Measurements from ENCODE around the gene REEP5.

REEP5 gene

DNA sequence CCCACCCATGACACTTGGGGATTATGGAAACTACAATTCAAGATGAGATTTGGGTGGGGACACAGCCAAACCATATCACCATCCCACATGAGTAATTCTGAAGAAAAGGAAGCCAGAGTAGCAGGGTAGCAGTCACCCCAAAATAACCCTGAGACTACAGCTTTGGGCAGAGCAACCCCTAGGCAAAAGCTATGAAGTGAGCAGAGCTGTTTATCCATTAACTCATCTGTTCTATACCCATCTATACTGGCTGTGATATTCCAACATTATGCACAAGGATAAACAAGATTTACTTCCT lies 12.3 kb upstream of the REEP5 start:
- H3K4me3 ChIP-seq (ENCODE audit: low read depth, low read length): no peak overlapping the region
- DNase-seq (ENCODE audit: low read depth): no peak
- no peak for TF ChIP-seq POLR2A (IDR thresholded peaks at IDR 0.05; ENCODE audit: extremely low read depth, insufficient read length)
- TF ChIP-seq, protein P1, sequence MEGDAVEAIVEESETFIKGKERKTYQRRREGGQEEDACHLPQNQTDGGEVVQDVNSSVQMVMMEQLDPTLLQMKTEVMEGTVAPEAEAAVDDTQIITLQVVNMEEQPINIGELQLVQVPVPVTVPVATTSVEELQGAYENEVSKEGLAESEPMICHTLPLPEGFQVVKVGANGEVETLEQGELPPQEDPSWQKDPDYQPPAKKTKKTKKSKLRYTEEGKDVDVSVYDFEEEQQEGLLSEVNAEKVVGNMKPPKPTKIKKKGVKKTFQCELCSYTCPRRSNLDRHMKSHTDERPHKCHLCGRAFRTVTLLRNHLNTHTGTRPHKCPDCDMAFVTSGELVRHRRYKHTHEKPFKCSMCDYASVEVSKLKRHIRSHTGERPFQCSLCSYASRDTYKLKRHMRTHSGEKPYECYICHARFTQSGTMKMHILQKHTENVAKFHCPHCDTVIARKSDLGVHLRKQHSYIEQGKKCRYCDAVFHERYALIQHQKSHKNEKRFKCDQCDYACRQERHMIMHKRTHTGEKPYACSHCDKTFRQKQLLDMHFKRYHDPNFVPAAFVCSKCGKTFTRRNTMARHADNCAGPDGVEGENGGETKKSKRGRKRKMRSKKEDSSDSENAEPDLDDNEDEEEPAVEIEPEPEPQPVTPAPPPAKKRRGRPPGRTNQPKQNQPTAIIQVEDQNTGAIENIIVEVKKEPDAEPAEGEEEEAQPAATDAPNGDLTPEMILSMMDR (IDR thresholded peaks at IDR 0.05; ENCODE audit: low read depth, low read length): no peak
- TF ChIP-seq, protein P2, sequence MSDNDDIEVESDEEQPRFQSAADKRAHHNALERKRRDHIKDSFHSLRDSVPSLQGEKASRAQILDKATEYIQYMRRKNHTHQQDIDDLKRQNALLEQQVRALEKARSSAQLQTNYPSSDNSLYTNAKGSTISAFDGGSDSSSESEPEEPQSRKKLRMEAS (IDR thresholded peaks at IDR 0.05; ENCODE audit: low read depth, low read length): no peak
- no peak for TF ChIP-seq MYC (IDR thresholded peaks at IDR 0.05; ENCODE audit: low read depth, low read length)

DNA sequence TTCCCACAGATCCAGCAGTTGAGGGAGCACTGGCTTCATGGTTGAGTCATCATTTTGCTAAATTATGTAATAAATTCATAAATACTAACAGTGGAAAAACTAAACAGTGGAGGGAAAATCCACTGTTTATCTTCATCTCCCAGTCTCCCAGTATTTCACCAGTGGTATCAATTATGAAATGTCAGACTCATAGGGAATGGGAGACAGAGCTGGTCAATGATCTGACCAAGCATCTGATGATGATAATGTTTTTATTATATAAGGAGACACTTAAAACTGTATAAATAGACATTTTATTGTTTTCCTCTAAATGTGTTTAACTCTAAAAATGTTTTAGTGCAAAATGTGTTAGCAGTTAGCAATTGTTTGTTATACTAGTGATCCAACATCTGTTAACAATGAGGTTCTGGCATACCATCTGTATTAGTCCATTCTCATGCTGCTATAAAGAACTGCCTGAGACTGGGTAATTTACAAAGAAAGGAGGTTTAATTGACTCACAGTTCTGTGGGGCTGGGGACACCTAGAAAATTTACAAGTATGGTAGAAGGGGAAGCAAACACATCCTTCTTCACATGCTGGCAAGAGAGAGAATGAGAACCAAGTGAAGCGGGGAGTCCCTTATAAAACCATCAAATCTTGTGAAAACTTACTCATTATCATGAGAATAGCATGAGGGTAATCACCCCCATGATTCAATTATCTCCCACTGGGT lies 11.8 kb upstream of the REEP5 start:
- no peak overlapping the region for H3K4me3 ChIP-seq (ENCODE audit: low read depth, low read length)
- no peak for DNase-seq (ENCODE audit: low read depth)
- no peak for TF ChIP-seq POLR2A (IDR thresholded peaks at IDR 0.05; ENCODE audit: extremely low read depth, insufficient read length)
- TF ChIP-seq MYC (IDR thresholded peaks at IDR 0.05; ENCODE audit: low read depth, low read length): no peak
- TF ChIP-seq, protein P2 (IDR thresholded peaks at IDR 0.05; ENCODE audit: low read depth, low read length): no peak
- TF ChIP-seq, protein P1 (IDR thresholded peaks at IDR 0.05; ENCODE audit: low read depth, low read length): no peak

DNA sequence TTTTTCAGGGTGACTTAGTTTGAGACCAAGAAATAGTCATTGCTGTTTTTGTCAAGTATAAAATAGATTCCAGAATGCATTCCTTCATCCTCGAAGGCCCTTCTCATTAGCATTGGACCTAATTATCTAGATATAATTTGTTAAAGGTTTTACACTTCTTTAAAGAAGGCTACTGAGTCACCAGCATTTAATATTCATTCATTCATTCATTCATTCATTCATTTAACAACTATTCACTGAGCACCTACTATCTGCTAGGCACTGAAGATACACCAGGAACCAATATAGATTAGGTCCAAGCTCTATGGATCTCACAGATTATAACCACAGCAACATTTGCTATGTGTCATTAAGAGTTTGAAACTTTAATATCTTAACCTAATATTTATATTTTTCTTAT lies 11.1 kb upstream of the REEP5 start:
- no peak for TF ChIP-seq MYC (IDR thresholded peaks at IDR 0.05; ENCODE audit: low read depth, low read length)
- TF ChIP-seq, protein P2 (IDR thresholded peaks at IDR 0.05; ENCODE audit: low read depth, low read length): no peak
- TF ChIP-seq, protein P1 (IDR thresholded peaks at IDR 0.05; ENCODE audit: low read depth, low read length): no peak
- no peak for TF ChIP-seq POLR2A (IDR thresholded peaks at IDR 0.05; ENCODE audit: extremely low read depth, insufficient read length)
- DNase-seq (ENCODE audit: low read depth): no peak
- no peak overlapping the region for H3K4me3 ChIP-seq (ENCODE audit: low read depth, low read length)

DNA sequence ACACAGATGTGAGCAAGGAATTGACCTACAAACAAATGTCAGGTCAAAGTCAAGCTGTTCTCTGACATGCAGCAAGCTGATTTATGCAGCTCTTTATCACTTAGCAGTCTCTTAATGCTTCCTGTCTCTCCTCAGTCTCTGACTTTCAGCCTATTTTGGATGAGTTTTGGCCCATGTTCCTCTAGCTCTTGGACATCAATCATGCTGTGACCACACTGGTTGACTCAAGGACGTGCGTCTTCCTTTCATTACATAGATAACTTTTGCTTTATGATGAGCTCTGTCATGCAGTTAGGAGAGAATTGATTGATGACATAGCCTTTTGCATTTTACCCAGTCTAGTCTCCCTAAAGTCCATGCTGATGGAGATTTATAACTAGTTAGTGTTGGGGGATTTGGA lies 9.4 kb upstream of the REEP5 start:
- no peak for TF ChIP-seq MYC (IDR thresholded peaks at IDR 0.05; ENCODE audit: low read depth, low read length)
- TF ChIP-seq POLR2A (IDR thresholded peaks at IDR 0.05; ENCODE audit: extremely low read depth, insufficient read length): no peak
- TF ChIP-seq, protein P1 (IDR thresholded peaks at IDR 0.05; ENCODE audit: low read depth, low read length): no peak
- TF ChIP-seq, protein P2 (IDR thresholded peaks at IDR 0.05; ENCODE audit: low read depth, low read length): no peak
- no peak overlapping the region for H3K4me3 ChIP-seq (ENCODE audit: low read depth, low read length)
- no peak for DNase-seq (ENCODE audit: low read depth)

DNA sequence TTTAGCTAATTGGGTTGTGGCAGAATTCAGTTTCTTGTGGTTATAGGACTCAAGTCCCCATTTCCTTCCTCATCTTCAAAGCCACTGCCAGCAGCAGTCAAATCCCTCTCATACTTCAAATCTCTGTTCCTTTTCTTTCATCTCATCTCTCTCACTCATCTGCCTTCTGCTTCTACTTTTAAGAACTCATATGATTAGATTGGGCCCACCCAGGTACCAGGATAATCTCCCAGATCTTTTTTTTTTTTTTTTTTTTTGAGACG lies 8.0 kb upstream of the REEP5 start:
- H3K4me3 ChIP-seq (ENCODE audit: low read depth, low read length): no peak overlapping the region
- TF ChIP-seq, protein P1 (IDR thresholded peaks at IDR 0.05; ENCODE audit: low read depth, low read length): no peak
- TF ChIP-seq POLR2A (IDR thresholded peaks at IDR 0.05; ENCODE audit: extremely low read depth, insufficient read length) (no peak), MYC (IDR thresholded peaks at IDR 0.05; ENCODE audit: low read depth, low read length) (no peak)
- TF ChIP-seq, protein P2 (IDR thresholded peaks at IDR 0.05; ENCODE audit: low read depth, low read length): no peak
- peak; percentile 83 for DNase-seq (ENCODE audit: low read depth)

Data from NB4 (cell line).